ENCODE data around the gene CCDC141. TPM values are rescaled to one million over a fixed set of nuclear protein-coding genes. Genes with fewer than 3 reads are reported as not detected.

The CCDC141 gene
- total RNA-seq, 6 donors from 2014 or later: 18.5 to 126 (median 58.5) TPM

DNA sequence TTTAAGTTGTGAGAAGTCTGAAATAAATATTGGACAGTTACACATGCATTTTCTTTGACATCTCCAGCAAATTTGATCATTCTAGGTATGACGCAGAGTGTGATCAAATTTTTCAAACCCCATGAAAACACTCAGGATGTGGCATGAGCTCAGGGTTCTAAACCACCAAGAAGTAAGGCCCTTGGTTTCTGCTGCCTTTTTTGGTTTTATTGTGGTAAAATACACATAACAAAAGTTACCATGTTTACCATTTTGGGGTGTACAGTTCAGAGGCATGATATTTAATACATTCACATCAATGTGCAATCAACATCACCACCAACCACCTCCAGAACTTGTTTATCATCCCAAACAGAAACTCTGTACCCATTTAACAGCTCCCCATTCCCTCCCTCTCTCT is 178.4 kb downstream of the CCDC141 start:
- Histone ChIP-seq H3K4me1 (no peaks in the 10 kb centered on the region), H3K36me3 (no peaks in the 10 kb centered on the region), H3K27ac (no peak overlapping the region), H3K9me3 (no peaks in the 10 kb centered on the region), H3K4me3 (no peak overlapping the region), H3K27me3 (no peaks in the 10 kb centered on the region)
- DNase-seq: no peak
- WGBS, 2 donors: 88 to 92% methylated on average over 1 of the region's 1 CpG
- ATAC-seq (ENCODE audit: low FRiP score in 2 of 2): no peak
- TF ChIP-seq POLR2A (IDR thresholded peaks at IDR 0.05): no peak
- no peak for TF ChIP-seq POLR2AphosphoS5 (IDR thresholded peaks at IDR 0.05)
- TF ChIP-seq EP300 (IDR thresholded peaks at IDR 0.05): no peak
- TF ChIP-seq, protein P1, sequence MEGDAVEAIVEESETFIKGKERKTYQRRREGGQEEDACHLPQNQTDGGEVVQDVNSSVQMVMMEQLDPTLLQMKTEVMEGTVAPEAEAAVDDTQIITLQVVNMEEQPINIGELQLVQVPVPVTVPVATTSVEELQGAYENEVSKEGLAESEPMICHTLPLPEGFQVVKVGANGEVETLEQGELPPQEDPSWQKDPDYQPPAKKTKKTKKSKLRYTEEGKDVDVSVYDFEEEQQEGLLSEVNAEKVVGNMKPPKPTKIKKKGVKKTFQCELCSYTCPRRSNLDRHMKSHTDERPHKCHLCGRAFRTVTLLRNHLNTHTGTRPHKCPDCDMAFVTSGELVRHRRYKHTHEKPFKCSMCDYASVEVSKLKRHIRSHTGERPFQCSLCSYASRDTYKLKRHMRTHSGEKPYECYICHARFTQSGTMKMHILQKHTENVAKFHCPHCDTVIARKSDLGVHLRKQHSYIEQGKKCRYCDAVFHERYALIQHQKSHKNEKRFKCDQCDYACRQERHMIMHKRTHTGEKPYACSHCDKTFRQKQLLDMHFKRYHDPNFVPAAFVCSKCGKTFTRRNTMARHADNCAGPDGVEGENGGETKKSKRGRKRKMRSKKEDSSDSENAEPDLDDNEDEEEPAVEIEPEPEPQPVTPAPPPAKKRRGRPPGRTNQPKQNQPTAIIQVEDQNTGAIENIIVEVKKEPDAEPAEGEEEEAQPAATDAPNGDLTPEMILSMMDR (IDR thresholded peaks at IDR 0.05): no peak

DNA sequence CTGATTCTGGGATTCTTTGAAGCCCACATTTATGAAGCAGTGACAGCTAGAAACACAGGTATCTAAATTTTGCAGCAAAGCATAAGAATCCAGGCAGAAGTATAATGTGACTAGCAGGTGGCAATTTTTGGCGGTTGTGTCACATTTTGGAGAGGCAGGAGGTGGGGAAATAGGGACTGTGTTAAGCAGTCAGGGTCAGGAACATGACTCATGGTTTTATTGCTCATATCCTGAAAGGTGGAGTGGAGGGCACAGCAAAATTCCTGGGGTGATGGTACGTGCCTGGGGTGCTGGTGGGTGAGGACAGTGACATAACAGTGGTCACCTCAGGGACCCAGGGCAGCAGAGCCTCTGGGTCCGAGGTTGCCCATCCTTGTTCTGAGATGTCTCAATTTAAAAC is 179.2 kb downstream of the CCDC141 start:
- DNase-seq (no peak), ATAC-seq (ENCODE audit: low FRiP score in 2 of 2) (no peak)
- Histone ChIP-seq H3K36me3 (no peaks in the 10 kb centered on the region), H3K4me3 (no peak overlapping the region), H3K27ac (no peak overlapping the region), H3K27me3 (no peaks in the 10 kb centered on the region), H3K9me3 (no peaks in the 10 kb centered on the region), H3K4me1 (no peaks in the 10 kb centered on the region)
- 59 to 66% methylated on average over 3 of the region's 3 CpGs for whole genome bisulfite sequencing, 2 donors
- TF ChIP-seq, protein P1 (IDR thresholded peaks at IDR 0.05): no peak
- TF ChIP-seq POLR2A (IDR thresholded peaks at IDR 0.05) (no peak), EP300 (IDR thresholded peaks at IDR 0.05) (no peak), POLR2AphosphoS5 (IDR thresholded peaks at IDR 0.05) (no peak)

DNA sequence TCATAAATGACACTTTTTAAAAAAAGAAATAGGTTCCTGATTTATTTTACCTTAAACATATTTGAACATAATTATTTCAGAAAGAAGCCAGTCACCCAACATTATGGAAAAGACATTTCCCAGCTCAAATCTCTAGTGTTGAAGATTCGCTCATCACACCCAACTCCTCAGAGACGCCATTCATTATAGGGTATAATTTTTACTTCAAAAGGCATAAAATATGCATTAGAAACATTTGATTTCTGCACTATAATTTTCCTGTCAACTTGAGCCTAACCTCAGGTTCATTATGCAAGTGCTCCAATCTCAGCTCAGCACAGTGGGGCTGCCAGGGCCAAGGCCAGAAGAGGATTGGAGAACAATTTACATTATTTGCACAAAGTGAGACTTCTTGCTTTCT is 183.9 kb downstream of the CCDC141 start:
- no peak overlapping the region for H3K4me3 ChIP-seq
- ATAC-seq (ENCODE audit: low FRiP score in 2 of 2) (no peak), DNase-seq (no peak)
- TF ChIP-seq POLR2A (IDR thresholded peaks at IDR 0.05) (no peak), POLR2AphosphoS5 (IDR thresholded peaks at IDR 0.05) (no peak)
- no peaks in the 10 kb centered on the region for H3K9me3 ChIP-seq
- H3K27me3 ChIP-seq: no peaks in the 10 kb centered on the region
- peaks cover 3 to 9% (median 6%) of the 10 kb centered on the region in 4 donors for H3K4me1 ChIP-seq
- WGBS, 2 donors: 97 to 98% methylated on average over 2 of the region's 2 CpGs
- no peak overlapping the region for H3K27ac ChIP-seq
- H3K36me3 ChIP-seq: no peaks in the 10 kb centered on the region

GRCh38 chr2:178865146-178865936 is 184.6 kb downstream of the CCDC141 start:
- 68 to 73% methylated on average over 7 of the region's 7 CpGs for WGBS, 2 donors
- DNase-seq: no peak
- Histone ChIP-seq H3K27ac (no peak overlapping the region), H3K9me3 (no peaks in the 10 kb centered on the region), H3K36me3 (no peaks in the 10 kb centered on the region), H3K4me1 (peaks cover 3 to 9% (median 6%) of the 10 kb centered on the region in 4 donors), H3K27me3 (no peaks in the 10 kb centered on the region), H3K4me3 (no peak overlapping the region)
- no peak for ATAC-seq (ENCODE audit: low FRiP score in 2 of 2)
- TF ChIP-seq EP300 (IDR thresholded peaks at IDR 0.05): no peak
- no peak for TF ChIP-seq POLR2A (IDR thresholded peaks at IDR 0.05)
- no peak for TF ChIP-seq POLR2AphosphoS5 (IDR thresholded peaks at IDR 0.05)
- TF ChIP-seq, protein P1 (IDR thresholded peaks at IDR 0.05): no peak

DNA sequence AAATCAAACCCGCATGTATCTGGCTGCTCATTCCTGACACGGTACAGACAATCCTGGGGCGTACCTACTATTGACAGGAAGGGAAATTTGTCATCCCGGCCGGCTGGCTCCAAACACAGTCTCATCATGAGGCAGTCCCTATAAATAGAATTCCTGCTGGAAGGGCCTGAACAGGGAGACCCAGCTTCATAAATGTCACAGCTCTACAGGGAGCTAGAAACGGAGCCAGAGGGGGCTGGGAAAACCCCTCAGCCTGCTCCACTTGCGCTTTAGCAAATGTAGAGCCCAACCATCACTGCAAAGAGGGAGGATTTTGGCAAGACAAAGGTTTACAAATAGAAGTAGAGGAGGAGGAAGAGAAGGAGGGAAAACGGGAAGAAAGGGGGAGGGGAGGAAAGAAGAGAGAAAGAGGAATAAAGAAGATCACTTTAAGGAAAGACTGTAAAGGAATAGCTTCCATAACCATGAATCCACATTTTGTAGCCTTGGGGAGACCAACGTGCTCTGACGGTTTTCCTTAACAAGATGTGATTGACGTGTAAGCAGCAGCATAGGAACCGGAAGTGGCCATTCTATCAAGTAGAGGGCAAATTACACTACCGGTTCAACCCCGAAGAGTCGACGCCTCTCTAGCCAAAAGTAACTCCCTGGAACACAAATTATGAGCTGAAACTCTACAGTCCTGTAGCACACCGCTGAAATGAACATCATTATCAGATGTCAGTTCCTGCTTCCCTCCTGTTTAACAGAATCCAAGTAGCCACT is 185.9 kb downstream of the CCDC141 start:
- H3K4me3 ChIP-seq: peak overlapping the region in 1 of 4 donors; percentile 1
- H3K9me3 ChIP-seq: no peaks in the 10 kb centered on the region
- ATAC-seq (ENCODE audit: low FRiP score in 2 of 2) (peak; percentile 26 to 65), DNase-seq (peak in 1 of 2 donors; percentile 25)
- H3K27ac ChIP-seq: peak overlapping the region; percentile 54 to 70 (median 67)
- TF ChIP-seq, protein P1 (IDR thresholded peaks at IDR 0.05): no peak
- TF ChIP-seq POLR2A (IDR thresholded peaks at IDR 0.05) (no peak), POLR2AphosphoS5 (IDR thresholded peaks at IDR 0.05) (no peak), EP300 (IDR thresholded peaks at IDR 0.05) (no peak)
- 59 to 65% methylated on average over 17 of the region's 17 CpGs for WGBS, 2 donors
- no peaks in the 10 kb centered on the region for H3K36me3 ChIP-seq
- no peaks in the 10 kb centered on the region for H3K27me3 ChIP-seq
- H3K4me1 ChIP-seq: peaks cover 3 to 11% (median 8%) of the 10 kb centered on the region in 4 donors

Data from upper lobe of left lung (tissue), 6 donors.